K562 (cell line): ENCODE measurements around the gene LAMB4. TPM values are rescaled to one million over a fixed set of nuclear protein-coding genes. Genes with fewer than 3 reads are reported as not detected.

ENCODE experiments used
- ATAC-seq: fragments of 200-7000 bp; cut with Tn5 transposase; 3 replicates; pipeline ENCODE4 v1.9.1; 2020; ENCODE audit warnings: moderate library complexity
- BruUV-seq: library from RNA; stranded (reverse); fragments of 400-500 nt; replicated peaks from 2 replicates; lab custom pipeline; 2021; lab: Mats Ljungman, UMichigan
- CTCF ChIA-PET: fragments of 300-600 bp; formaldehyde crosslinking; extraction: SDS; loops from one replicate; lab custom pipeline; 2021; ENCODE audit warnings: low intra/inter-chr PET ratio; lab: Yijun Ruan, JAX
- POLR2A ChIA-PET: fragments of 300-600, 350-650 bp; sonication (Branson Sonifier 250); formaldehyde crosslinking; extraction: SDS; loops from one replicate; lab custom pipeline; 2021; ENCODE audit warnings: antibody characterized with exemption, inconsistent platforms; lab: Yijun Ruan, JAX
- DNase-seq, 4 experiments: peaks; one replicate each; pipeline versions ENCODE4 v3.0.0 to v3.0.0-alpha.2; 2011 to 2018; ENCODE audit warnings: low spot score in 3 of 4, mixed read lengths in 3 of 4; ENCODE audit errors: extremely low read depth in 1 of 4
- FAIRE-seq: peaks from 2 replicates; lab custom pipeline; 2011; peaks lifted over from hg19 to GRCh38; lab: Jason Lieb, UNC
- H2AFZ ChIP-seq: 2 replicates; pipeline ENCODE4 v1.6.0; 2011; ENCODE audit warnings: low read depth, low read length, control low read depth, inconsistent platforms
- H3K27ac ChIP-seq: fragments of 200-600 bp; 3 replicates; pipeline ENCODE4 v1.8.0; 2011; ENCODE audit warnings: low read depth, mild to moderate bottlenecking, control low read depth, inconsistent platforms, low read length, moderate library complexity, mixed read lengths; ENCODE audit errors: extremely low read depth
- H3K27me3 ChIP-seq, 2 experiments: fragments of 300-600 bp in 1 of 2; 2 replicates in 1 of 2; 3 replicates in 1 of 2; pipeline versions ENCODE4 v1.6.0 to v1.8.0; 2011; ENCODE audit warnings: inconsistent platforms in 2 of 2, low read length in 2 of 2, mild to moderate bottlenecking in 1 of 2, mixed read lengths in 1 of 2, moderate library complexity in 1 of 2; ENCODE audit not compliant: control insufficient read depth in 2 of 2, insufficient read depth in 2 of 2
- H3K36me3 ChIP-seq: fragments of 300-600 bp; 3 replicates; pipeline ENCODE4 v1.8.0; 2011; ENCODE audit warnings: mild to moderate bottlenecking, low read length, inconsistent platforms; ENCODE audit not compliant: control insufficient read depth, insufficient read depth
- H3K4me1 ChIP-seq, 2 experiments: fragments of 200-600 bp in 1 of 2; replicated peaks in 1 of 2; 2 replicates in 1 of 2; 3 replicates in 1 of 2; pipeline versions ENCODE4 v1.5.1 to v1.8.0; 2011; ENCODE audit warnings: inconsistent platforms in 2 of 2, low read length in 2 of 2, mild to moderate bottlenecking in 1 of 2, mixed read lengths in 1 of 2, moderate library complexity in 1 of 2; ENCODE audit not compliant: control insufficient read depth in 2 of 2, insufficient read depth in 2 of 2
- H3K4me2 ChIP-seq: 2 replicates; pipeline ENCODE4 v1.6.1; 2011; ENCODE audit warnings: low read length, control low read depth, inconsistent platforms, mixed read lengths; ENCODE audit not compliant: insufficient read depth
- H3K4me3 ChIP-seq: fragments of 200-600 bp; sonication (generic), shearing (Covaris generic); 2 replicates; pipeline ENCODE4 v1.5.1; 2016; ENCODE audit warnings: control low read depth, inconsistent platforms
- H3K79me2 ChIP-seq: fragments of 200-600 bp; 3 replicates; pipeline ENCODE4 v1.8.0; 2011; ENCODE audit warnings: low read length, inconsistent platforms; ENCODE audit not compliant: control insufficient read depth, insufficient read depth
- H3K9ac ChIP-seq, 2 experiments: 2 replicates each; pipeline versions ENCODE4 v1.6.0 to v1.6.1; 2011; ENCODE audit warnings: low read depth in 2 of 2, low read length in 2 of 2, control low read depth in 1 of 2, inconsistent platforms in 1 of 2, mild to moderate bottlenecking in 1 of 2, mixed read lengths in 1 of 2; ENCODE audit not compliant: insufficient read depth in 1 of 2
- H3K9me1 ChIP-seq: one replicate; pipeline ENCODE4 v1.6.0; 2011; ENCODE audit warnings: inconsistent platforms, mild to moderate bottlenecking, low read length, moderate library complexity; ENCODE audit not compliant: control insufficient read depth, insufficient read depth
- H3K9me3 ChIP-seq: replicated peaks from 2 replicates; pipeline ENCODE4 v1.5.1; 2011; ENCODE audit warnings: low read depth, low read length, inconsistent platforms; ENCODE audit not compliant: control insufficient read depth, insufficient read depth
- H4K20me1 ChIP-seq: replicated peaks from 2 replicates; pipeline ENCODE4 v1.6.1; 2011; ENCODE audit warnings: low read length, inconsistent platforms, mixed read lengths; ENCODE audit not compliant: control insufficient read depth, insufficient read depth
- BRD9 ChIP-seq: fragments of 450-650 bp; IDR thresholded peaks from 2 replicates; pipeline ENCODE4 v1.6.1; 2018; ENCODE audit warnings: low read depth; ENCODE audit not compliant: partially characterized antibody
- HNRNPK ChIP-seq: fragments of 200-400 bp; formaldehyde crosslinking; IDR thresholded peaks from one replicate; pipeline ENCODE4 v1.6.1; 2018; ENCODE audit warnings: mild to moderate bottlenecking, low read depth, low read length; ENCODE audit not compliant: poor library complexity, severe bottlenecking
- KDM4B ChIP-seq, 2 experiments: fragments of 450-650 bp in 1 of 2; sonication (generic) in 1 of 2; IDR thresholded peaks; 2 replicates each; pipeline ENCODE4 v1.6.1; 2016 to 2017; ENCODE audit warnings: borderline replicate concordance in 2 of 2, antibody characterized with exemption in 1 of 2, low read depth in 1 of 2, mild to moderate bottlenecking in 1 of 2
- MTA3 ChIP-seq: fragments of 450-650 bp; formaldehyde crosslinking; IDR thresholded peaks from 2 replicates; pipeline ENCODE4 v1.6.1; 2017; ENCODE audit warnings: mild to moderate bottlenecking, borderline replicate concordance
- PRDM10 ChIP-seq: fragments of 450-650 bp; IDR thresholded peaks from 2 replicates; pipeline ENCODE4 v1.6.1; 2018; ENCODE audit not compliant: partially characterized antibody
- STAT6 ChIP-seq: sonication (generic); formaldehyde crosslinking; IDR thresholded peaks from 2 replicates; pipeline ENCODE4 v1.8.1; 2023; ENCODE audit warnings: mild to moderate bottlenecking, missing genetic modification reagents
- ZNF431 ChIP-seq: sonication (generic); formaldehyde crosslinking; IDR thresholded peaks from 2 replicates; pipeline ENCODE4 v1.8.0; 2022; ENCODE audit warnings: mild to moderate bottlenecking, missing genetic modification reagents
- ZNF512 ChIP-seq: IDR thresholded peaks from 2 replicates; pipeline ENCODE4 v1.6.1; 2016; ENCODE audit warnings: missing genetic modification characterization, missing compliant biosample characterization
- ZZZ3 ChIP-seq: fragments of 450-650 bp; IDR thresholded peaks from 2 replicates; pipeline ENCODE4 v1.6.1; 2016; ENCODE audit warnings: antibody characterized with exemption, mild to moderate bottlenecking, moderate library complexity
- WGBS: fragments of 100-300 bp; shearing (Covaris generic); methylation state at CpG from one replicate; pipeline ENCODE4 v1.1.6; 2016; ENCODE audit warnings: low coverage, mixed read lengths; ENCODE audit not compliant: insufficient coverage; ENCODE audit errors: missing lambda C conversion rate; 5-methylcytosine and 5-hydroxymethylcytosine counted together
- in situ Hi-C: fragments of 300-500 bp; cut with MboI; formaldehyde crosslinking; loops from 4 replicates; pipeline ENCODE4 v1.15.0; 2018; ENCODE audit warnings: inconsistent platforms, mixed read lengths
- intact Hi-C: fragments of 100-400 bp; cut with micrococcal nuclease; formaldehyde crosslinking; loops from 2 replicates; pipeline ENCODE4 v1.14.2; 2022
- polyA plus RNA-seq, 8 experiments: library from polyadenylated mRNA; depleted of rRNA in 4 of 8; stranded (reverse) in 5 of 8; unstranded in 3 of 8; fragments of >200 nt; fragmentation: Nextera tagmentation in 2 of 8; fragmentation: Illumina TruSeq in 1 of 8; extraction: Ambion mirVana in 2 of 8; extraction: Trizol in 1 of 8; gene quantifications; 2 replicates each; pipeline versions ENCODE4 v1.2.1 to v1.2.3, GENCODE V29; 2011 to 2014; ENCODE audit warnings: inconsistent platforms in 1 of 8, missing spikeins in 1 of 8
- total RNA-seq, 7 experiments: library from RNA; depleted of rRNA in 6 of 7; stranded (reverse); fragments of >200 nt in 6 of 7; fragmentation: Illumina TruSeq in 2 of 7; extraction: Trizol in 2 of 7; gene quantifications; 2 replicates each; pipeline versions ENCODE4 v1.2.1 to v1.2.3, GENCODE V29; 2011 to 2021; ENCODE audit warnings: low replicate concordance in 1 of 7

Gene LAMB4
- total and polyA plus RNA-seq, 9 of the 15 experiments (the other 6 are each of a cell fraction or from before 2014, with no cell fraction given): 0.06 to 0.13 (median 0.07) TPM; not detected in 6

- Histone ChIP-seq H3K4me1 (peaks cover 0 to 15% of the 10 kb centered on the region in 2 experiments; a peak in 3 of 5 replicates), H3K4me3 (no peak overlapping the region), H3K36me3 (peaks cover 17% of the 10 kb centered on the region; the same call in 2 of the 3 replicates), H3K9ac (no peak overlapping the region), H3K27me3 (no peaks in the 10 kb centered on the region), H3K9me1 (no peaks in the 10 kb centered on the region), H3K27ac (no peak overlapping the region), H3K4me2 (no peak overlapping the region), H2AFZ (no peak overlapping the region), H3K9me3 (no peaks in the 10 kb centered on the region), H3K79me2 (no peaks in the 10 kb centered on the region), H4K20me1 (no peaks in the 10 kb centered on the region)
- FAIRE-seq (no peak), DNase-seq (no peak), ATAC-seq (peak; percentile 24; the same call in 2 of the 3 replicates)
- TF ChIP-seq STAT6 (CRISPR knock-in tag) (no peak), BRD9 (no peak), PRDM10 (no peak), HNRNPK (no peak), ZNF512 (tag) (peak; percentile 71), ZNF431 (CRISPR knock-in tag) (no peak), MTA3 (no peak), ZZZ3 (no peak), KDM4B (IDR thresholded peaks at IDR 0.05; ENCODE audit: borderline replicate concordance in 2 of 2, low read depth in 1 of 2) (no peak)
- in situ Hi-C loops (no loop called here), intact Hi-C loops (loop anchor here (10.0 kb wide), 1 partner anchor 62 kb away; no protein-coding TSS in a partner anchor)
- CTCF ChIA-PET: no interaction called here
- POLR2A ChIA-PET: interaction anchor here (0.7 to 0.8 kb wide), 2 partner anchors 22 to 91 kb away, joined by 3 read pairs; no protein-coding TSS in a partner anchor
- no TSS peak for BruUV-seq
- 100% methylated on average over 1 of the region's 1 CpG for WGBS
Observed at GRCh38 chr7:107976620-107977019, 153.5 kb downstream of the LAMB4 start.
